Effector memory CD8-positive, alpha-beta T cell (primary cell): ENCODE data around the gene GLIS1.

Source experiments
- ATAC-seq: fragments of 150-1000 bp; cut with Tn5 transposase; replicated peaks from 2 replicates; pipeline ENCODE4 v1.10.0; 2021; ENCODE audit warnings: mild to moderate bottlenecking, moderate library complexity
- DNase-seq, 3 experiments: peaks; one replicate each; pipeline ENCODE4 v3.0.0; 2021
- H3K27ac Mint-ChIP-seq, 2 donors: one replicate each; pipeline ENCODE4 v1.8.0; 2022; ENCODE audit warnings: mild to moderate bottlenecking in 2 of 2, mixed read lengths in 2 of 2, moderate library complexity in 2 of 2
- H3K27me3 Mint-ChIP-seq, 2 donors: one replicate each; pipeline ENCODE4 v1.8.0; 2022; ENCODE audit warnings: mixed read lengths in 2 of 2
- H3K36me3 Mint-ChIP-seq: one replicate; pipeline ENCODE4 v1.8.0; 2022; ENCODE audit warnings: mild to moderate bottlenecking, moderate library complexity, mixed read lengths; ENCODE audit not compliant: insufficient read depth
- H3K4me1 Mint-ChIP-seq, 2 donors: one replicate each; pipeline ENCODE4 v1.8.0; 2022; ENCODE audit warnings: low read depth in 2 of 2, mixed read lengths in 2 of 2
- H3K4me3 Mint-ChIP-seq, 2 donors: one replicate each; pipeline ENCODE4 v1.8.0; 2022; ENCODE audit warnings: mild to moderate bottlenecking in 2 of 2, mixed read lengths in 2 of 2, moderate library complexity in 2 of 2
- H3K9me3 Mint-ChIP-seq, 2 donors: one replicate each; pipeline ENCODE4 v1.8.0; 2022; ENCODE audit warnings: mixed read lengths in 2 of 2

GLIS1 gene

GRCh38 chr1:53755874-53756273 lies 16.9 kb upstream of the GLIS1 start:
- Mint-ChIP-seq H3K27ac (no peak overlapping the region), H3K4me1 (no peaks in the 10 kb centered on the region), H3K27me3 (no peaks in the 10 kb centered on the region), H3K9me3 (no peaks in the 10 kb centered on the region), H3K4me3 (no peak overlapping the region), H3K36me3 (no peaks in the 10 kb centered on the region)
- ATAC-seq: no peak
- no peak for DNase-seq

DNA sequence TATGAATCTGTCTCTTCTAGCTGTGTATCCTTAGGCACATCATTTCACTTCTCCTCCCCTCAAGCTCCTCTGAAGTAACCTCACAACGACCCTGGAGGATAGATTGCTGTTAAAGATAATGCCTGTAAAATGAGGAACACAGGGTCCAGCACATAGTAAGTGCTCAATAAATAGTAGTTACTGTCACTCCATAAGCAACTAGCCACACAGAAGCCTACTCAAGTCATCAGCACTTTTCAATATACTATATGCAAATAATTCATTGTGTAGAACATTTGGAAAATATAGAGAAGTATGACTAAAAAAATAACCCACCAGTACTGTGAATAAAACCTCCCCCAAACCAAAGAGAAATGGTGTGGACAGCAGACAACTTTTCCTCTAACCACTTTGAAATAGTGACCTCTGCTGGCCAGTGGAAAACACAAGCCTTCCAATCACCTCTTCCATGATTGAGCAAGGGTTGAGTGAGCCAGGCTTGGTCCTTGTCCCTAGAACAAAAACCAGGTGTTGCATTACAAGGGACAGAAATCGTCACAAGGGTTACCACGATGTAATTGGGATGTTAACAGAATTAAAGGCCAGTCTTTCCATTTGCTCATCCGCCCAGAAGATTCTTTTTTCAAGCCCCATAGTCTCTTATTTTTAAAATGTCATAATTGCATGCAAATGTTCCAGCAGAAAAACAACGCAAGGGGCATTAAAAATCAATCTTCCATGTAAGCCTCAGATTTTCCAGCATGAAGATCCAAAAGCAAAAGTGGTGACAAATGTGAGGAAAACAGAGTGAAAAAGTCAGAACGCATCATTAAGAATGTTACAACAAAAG lies 15.7 kb upstream of the GLIS1 start:
- DNase-seq (peak; percentile 20 to 34 (median 28)), ATAC-seq (no peak)
- H3K27me3 Mint-ChIP-seq: no peaks in the 10 kb centered on the region
- H3K36me3 Mint-ChIP-seq: no peaks in the 10 kb centered on the region
- H3K4me1 Mint-ChIP-seq: no peaks in the 10 kb centered on the region
- H3K4me3 Mint-ChIP-seq: no peak overlapping the region
- H3K27ac Mint-ChIP-seq: no peak overlapping the region
- H3K9me3 Mint-ChIP-seq: no peaks in the 10 kb centered on the region

DNA sequence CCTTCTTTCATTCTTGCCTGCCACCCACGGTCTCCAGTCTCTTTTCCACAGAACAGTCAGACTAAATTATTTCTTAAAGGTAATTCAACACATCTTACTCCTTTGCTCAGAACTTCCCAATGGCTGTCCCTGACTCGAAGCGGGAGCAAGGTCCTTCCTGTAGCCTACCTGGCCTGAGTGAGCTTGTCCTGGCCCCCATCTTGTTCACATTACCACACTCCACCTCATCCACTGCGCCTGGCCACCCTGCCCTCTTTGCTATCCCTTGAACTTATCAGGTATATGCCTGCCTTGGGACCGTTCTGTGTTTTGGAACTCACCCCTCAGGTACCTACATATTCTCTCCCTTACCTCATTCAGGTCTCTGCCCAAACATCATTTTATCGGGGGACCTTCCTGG lies 13.3 kb upstream of the GLIS1 start:
- Mint-ChIP-seq H3K4me3 (no peak overlapping the region), H3K36me3 (no peaks in the 10 kb centered on the region), H3K9me3 (no peaks in the 10 kb centered on the region), H3K27me3 (peaks cover 0 to 7% of the 10 kb centered on the region in 2 donors), H3K4me1 (no peaks in the 10 kb centered on the region), H3K27ac (no peak overlapping the region)
- ATAC-seq (no peak), DNase-seq (no peak)

GRCh38 chr1:53747841-53748240 lies 8.9 kb upstream of the GLIS1 start:
- H3K27ac Mint-ChIP-seq: no peak overlapping the region

DNA sequence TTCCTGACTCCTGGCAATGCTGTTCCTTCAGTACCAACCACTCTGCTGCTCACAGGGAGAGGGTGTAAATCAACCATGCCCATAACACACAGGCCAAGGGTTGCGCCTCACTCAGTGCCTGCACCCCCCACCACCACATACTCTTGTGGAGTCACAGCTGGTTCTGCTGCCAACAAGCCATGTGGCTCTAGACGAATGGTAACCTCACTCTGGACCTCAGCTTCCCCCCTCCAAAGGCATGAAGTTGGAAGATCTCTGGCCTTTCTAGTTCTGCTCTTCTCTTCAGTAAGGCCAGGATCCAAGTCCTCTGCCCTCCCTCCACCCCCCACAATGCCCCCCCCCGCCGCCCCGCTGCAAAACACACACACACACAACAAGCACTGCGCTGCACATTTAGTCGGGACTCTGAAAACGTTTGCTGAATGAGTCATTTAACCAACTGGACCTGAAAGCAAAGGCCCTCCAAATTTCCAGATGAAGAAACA lies 1.7 kb upstream of the GLIS1 start:
- H3K36me3 Mint-ChIP-seq: no peaks in the 10 kb centered on the region
- no peak overlapping the region for H3K27ac Mint-ChIP-seq
- H3K27me3 Mint-ChIP-seq: peaks cover 36 to 64% of the 10 kb centered on the region in 2 donors
- H3K4me1 Mint-ChIP-seq: no peaks in the 10 kb centered on the region
- DNase-seq (no peak), ATAC-seq (no peak)
- H3K9me3 Mint-ChIP-seq: peaks cover 0 to 4% of the 10 kb centered on the region in 2 donors
- H3K4me3 Mint-ChIP-seq: peak overlapping the region in 1 of 2 donors; percentile 1

More at GRCh38 chr1:53747841-53748240, 8.9 kb upstream of the GLIS1 start:
- H3K27me3 Mint-ChIP-seq: peaks cover 12 to 14% of the 10 kb centered on the region in 2 donors
- no peaks in the 10 kb centered on the region for H3K4me1 Mint-ChIP-seq
- no peak for ATAC-seq
- no peak for DNase-seq
- no peaks in the 10 kb centered on the region for H3K36me3 Mint-ChIP-seq
- no peak overlapping the region for H3K4me3 Mint-ChIP-seq
- peaks cover 0 to 2% of the 10 kb centered on the region in 2 donors for H3K9me3 Mint-ChIP-seq

- ATAC-seq: peak; percentile 34
- peak overlapping the region; percentile 43 to 50 for H3K4me3 Mint-ChIP-seq
- peaks cover 56 to 79% of the 10 kb centered on the region in 2 donors for H3K27me3 Mint-ChIP-seq
- no peaks in the 10 kb centered on the region for H3K36me3 Mint-ChIP-seq
- no peak for DNase-seq
- H3K27ac Mint-ChIP-seq: no peak overlapping the region
- peaks cover 0 to 4% of the 10 kb centered on the region in 2 donors for H3K9me3 Mint-ChIP-seq
- H3K4me1 Mint-ChIP-seq: no peaks in the 10 kb centered on the region
Measured at GRCh38 chr1:53738205-53739108, 507 bp downstream of the GLIS1 start.

DNA sequence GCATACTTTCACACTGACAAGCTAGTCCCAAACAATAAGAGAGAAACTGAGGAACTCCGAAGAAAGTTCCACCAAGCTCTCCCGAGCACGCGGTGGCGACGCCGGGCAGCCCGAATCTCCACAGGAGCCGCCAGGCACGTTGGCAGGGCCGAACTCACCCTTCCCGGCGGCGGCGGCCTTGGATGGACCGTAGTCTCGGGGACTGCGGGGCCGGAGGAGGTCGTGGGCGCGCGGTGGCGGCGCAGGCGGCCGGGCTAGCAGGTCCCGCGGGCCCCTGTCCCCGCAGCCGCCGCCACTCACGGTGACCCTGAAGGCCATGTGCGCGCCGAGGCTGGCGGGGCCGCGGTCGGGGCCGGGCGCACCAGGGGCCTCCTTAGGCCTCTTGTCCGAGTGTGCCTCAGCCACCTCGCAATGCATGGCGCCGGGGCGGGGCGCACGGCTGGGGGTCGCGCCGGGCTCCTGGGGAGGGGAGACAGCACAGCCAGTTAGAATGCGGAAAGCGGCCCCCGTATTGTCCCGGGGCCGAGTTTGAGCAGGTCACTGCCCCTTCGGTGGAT lies 1.2 kb downstream of the GLIS1 start:
- ATAC-seq (no peak), DNase-seq (no peak)
- H3K4me1 Mint-ChIP-seq: no peaks in the 10 kb centered on the region
- H3K4me3 Mint-ChIP-seq: peak overlapping the region; percentile 21 to 50
- peaks cover 50 to 75% of the 10 kb centered on the region in 2 donors for H3K27me3 Mint-ChIP-seq
- peaks cover 0 to 1% of the 10 kb centered on the region in 2 donors for H3K9me3 Mint-ChIP-seq
- no peaks in the 10 kb centered on the region for H3K36me3 Mint-ChIP-seq
- no peak overlapping the region for H3K27ac Mint-ChIP-seq

DNA sequence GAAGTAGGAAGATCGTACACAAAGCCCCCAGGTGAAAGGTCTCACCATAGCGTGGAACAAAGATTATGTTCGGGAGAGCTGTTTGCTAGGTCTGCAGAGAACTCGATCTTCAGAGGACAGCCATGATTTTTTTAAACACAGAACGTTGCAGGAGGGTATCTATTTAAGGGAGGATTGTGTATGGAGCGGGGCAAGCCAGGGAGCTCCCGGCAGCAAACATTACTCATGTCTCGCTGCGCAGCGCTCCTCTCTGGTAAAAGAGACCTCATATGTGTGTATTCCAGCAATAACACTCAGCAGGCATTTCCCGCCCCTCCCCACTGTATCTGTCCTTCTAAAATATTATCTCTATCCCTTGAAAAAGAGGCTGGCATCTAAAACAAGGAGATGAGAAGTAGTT lies 2.7 kb downstream of the GLIS1 start:
- no peak overlapping the region for H3K27ac Mint-ChIP-seq
- ATAC-seq: no peak
- DNase-seq: no peak
- no peak overlapping the region for H3K4me3 Mint-ChIP-seq
- H3K36me3 Mint-ChIP-seq: no peaks in the 10 kb centered on the region
- H3K4me1 Mint-ChIP-seq: no peaks in the 10 kb centered on the region
- H3K9me3 Mint-ChIP-seq: no peaks in the 10 kb centered on the region
- peaks cover 40 to 74% of the 10 kb centered on the region in 2 donors for H3K27me3 Mint-ChIP-seq

DNA sequence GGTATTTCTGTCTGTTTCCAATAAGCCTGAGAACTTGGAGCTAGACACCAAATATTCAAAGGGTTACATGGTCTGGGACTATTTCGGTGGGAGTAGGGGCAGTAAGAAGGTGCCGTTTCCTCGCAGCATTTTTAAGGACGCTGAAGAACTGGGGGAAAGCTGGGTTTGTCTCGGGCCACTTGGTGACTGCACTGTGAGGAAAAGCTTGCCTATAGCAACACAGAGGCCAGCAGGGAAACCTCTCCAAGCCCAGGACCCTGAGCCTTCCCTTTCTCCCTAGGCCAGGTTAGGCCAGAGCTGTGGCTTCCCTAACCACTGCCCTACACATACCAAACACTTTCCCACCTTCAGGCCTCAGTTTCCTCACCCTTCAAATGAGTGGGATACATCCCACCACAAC lies 3.3 kb downstream of the GLIS1 start:
- no peaks in the 10 kb centered on the region for H3K36me3 Mint-ChIP-seq
- ATAC-seq: no peak
- peaks cover 38 to 74% of the 10 kb centered on the region in 2 donors for H3K27me3 Mint-ChIP-seq
- DNase-seq: no peak
- no peak overlapping the region for H3K4me3 Mint-ChIP-seq
- H3K27ac Mint-ChIP-seq: no peak overlapping the region
- no peaks in the 10 kb centered on the region for H3K4me1 Mint-ChIP-seq
- no peaks in the 10 kb centered on the region for H3K9me3 Mint-ChIP-seq

DNA sequence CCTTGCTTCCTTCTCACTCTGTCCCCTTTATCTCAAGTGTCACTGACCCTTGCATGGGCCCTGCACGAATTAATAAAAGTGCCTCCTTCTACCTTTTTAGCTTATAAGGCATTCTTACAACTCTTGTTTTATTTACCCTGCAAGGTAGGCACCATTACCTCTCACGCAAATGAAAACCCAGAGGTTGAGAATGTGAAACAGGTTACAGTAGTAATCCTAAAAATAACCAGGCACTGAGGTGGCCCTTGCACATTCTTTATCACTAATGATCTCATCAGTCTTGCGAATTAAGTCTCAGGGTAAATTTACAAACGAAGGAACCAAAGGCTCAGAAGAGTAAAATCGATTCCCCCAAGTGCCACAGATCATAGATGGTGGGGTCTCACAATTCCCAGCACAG lies 3.7 kb downstream of the GLIS1 start:
- ATAC-seq (no peak), DNase-seq (no peak)
- Mint-ChIP-seq H3K4me1 (no peaks in the 10 kb centered on the region), H3K4me3 (no peak overlapping the region), H3K9me3 (no peaks in the 10 kb centered on the region), H3K27me3 (peaks cover 34 to 74% of the 10 kb centered on the region in 2 donors), H3K27ac (no peak overlapping the region), H3K36me3 (no peaks in the 10 kb centered on the region)

- Mint-ChIP-seq H3K4me1 (no peaks in the 10 kb centered on the region), H3K27ac (no peak overlapping the region), H3K36me3 (no peaks in the 10 kb centered on the region), H3K4me3 (no peak overlapping the region), H3K27me3 (peaks cover 34 to 71% of the 10 kb centered on the region in 2 donors), H3K9me3 (no peaks in the 10 kb centered on the region)
- DNase-seq (no peak), ATAC-seq (no peak)
Measured at GRCh38 chr1:53734650-53735211, 4.2 kb downstream of the GLIS1 start.

DNA sequence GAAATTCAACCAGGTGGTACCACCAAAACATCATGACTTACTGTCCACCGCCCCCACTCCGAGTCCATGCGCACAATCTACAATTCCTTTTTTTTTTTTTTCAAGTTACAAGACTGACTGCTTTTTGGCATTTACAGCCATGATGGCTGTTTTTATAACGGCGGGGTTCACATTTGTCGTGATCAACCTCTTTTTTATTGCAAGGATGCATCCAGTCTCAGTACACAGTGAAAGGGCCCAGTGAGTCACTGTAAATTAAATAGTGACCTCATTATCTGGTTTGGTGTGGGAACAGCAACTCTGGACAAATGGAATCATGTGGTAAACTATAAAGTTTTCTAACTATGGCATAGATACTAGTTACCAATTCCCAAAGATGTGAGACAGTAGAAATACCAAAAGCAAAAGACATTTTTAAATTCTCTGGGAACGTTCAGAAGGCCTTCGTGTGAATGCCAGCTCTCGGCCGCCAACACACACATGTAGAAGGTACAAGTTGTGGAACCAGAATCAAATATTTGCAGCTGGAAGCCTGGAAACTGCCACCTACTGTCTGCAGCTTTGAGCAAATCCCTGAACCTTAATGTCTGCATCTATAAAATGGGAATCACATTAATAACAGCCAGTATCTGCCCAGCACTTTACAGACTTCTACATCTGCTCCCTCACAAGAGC lies 4.9 kb downstream of the GLIS1 start:
- no peak overlapping the region for H3K27ac Mint-ChIP-seq
- DNase-seq (no peak), ATAC-seq (no peak)
- H3K36me3 Mint-ChIP-seq: no peaks in the 10 kb centered on the region
- no peaks in the 10 kb centered on the region for H3K4me1 Mint-ChIP-seq
- H3K4me3 Mint-ChIP-seq: no peak overlapping the region
- H3K27me3 Mint-ChIP-seq: peaks cover 34 to 69% of the 10 kb centered on the region in 2 donors
- H3K9me3 Mint-ChIP-seq: no peaks in the 10 kb centered on the region
